ENCODE data around the gene OXT.
"Not testable (repeated sequence)": the region's sequence is repeated elsewhere in the genome, so short reads cannot be mapped to it uniquely, and the experiment has no call there.

The OXT gene

DNA sequence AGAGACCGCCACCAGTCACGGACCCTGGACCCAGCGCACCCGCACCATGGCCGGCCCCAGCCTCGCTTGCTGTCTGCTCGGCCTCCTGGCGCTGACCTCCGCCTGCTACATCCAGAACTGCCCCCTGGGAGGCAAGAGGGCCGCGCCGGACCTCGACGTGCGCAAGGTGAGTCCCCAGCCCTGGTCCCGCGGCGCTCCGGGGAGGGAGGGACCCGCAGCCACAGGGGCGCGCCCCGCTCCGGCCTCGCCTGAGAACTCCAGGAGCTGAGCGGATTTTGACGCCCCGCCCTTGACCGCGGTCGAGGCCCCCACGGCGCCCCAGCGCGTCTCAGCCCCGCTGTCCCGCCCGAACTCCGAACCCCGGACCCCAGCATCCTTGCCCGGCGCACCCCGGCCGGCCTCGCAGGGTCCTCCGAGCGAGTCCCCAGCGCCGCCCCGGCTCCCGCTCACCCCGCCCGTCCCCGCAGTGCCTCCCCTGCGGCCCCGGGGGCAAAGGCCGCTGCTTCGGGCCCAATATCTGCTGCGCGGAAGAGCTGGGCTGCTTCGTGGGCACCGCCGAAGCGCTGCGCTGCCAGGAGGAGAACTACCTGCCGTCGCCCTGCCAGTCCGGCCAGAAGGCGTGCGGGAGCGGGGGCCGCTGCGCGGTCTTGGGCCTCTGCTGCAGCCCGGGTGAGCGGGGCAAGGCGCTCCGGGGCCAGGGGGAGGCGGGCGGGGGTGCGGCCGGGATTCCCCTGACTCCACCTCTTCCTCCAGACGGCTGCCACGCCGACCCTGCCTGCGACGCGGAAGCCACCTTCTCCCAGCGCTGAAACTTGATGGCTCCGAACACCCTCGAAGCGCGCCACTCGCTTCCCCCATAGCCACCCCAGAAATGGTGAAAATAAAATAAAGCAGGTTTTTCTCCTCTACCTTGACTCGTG, at the start of gene OXT:
TSS of gene OXT (plus strand) at position 11 of the 920 bp plus-strand sequence. CDS start at position 47, 36 bp downstream.
- no peak for DNase-seq (ENCODE audit: low read depth)

- no peak for DNase-seq (ENCODE audit: low read depth)
These were observed 49.6 kb upstream of the OXT start for GRCh38 chr20:3021777-3022176.

DNA sequence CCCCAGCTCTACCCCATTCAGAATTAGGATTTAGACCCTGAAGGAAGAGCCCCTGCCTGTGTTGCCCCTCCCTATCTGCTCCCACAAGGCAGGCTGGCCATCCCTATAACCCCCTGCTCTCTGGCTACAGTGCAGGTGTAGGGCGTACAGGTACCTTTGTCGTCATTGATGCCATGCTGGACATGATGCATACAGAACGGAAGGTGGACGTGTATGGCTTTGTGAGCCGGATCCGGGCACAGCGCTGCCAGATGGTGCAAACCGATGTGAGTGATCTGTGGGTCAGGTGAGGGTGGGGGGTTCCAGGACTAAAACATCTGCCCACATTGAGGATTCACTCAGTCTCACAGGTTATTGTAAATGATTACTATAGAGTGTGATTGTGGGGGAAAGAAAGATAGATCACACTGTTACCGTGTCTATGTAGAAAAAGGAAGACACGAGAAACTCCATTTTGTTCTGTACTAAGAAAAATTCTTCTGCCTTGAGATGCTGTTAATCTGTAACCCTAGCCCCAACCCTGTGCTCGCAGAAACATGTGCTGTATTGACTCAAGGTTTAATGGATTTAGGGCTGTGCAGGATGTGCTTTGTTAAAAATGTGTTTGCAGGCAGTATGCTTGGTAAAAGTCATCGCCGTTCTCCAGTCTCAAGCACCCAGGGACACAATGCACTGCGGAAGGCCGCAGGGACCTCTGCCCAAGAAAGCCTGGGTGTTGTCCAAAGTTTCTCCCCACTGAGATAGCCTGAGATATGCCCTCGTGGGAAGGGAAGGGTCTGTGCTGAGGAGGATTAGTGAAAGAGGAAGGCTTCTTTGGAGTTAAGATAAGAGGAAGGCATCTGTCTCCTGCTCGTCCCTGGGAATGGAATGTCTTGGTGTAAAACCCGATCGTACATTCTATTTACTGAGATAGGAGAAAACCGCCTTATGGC, 48.6 kb upstream of the OXT start:
- not testable (repeated sequence) for DNase-seq (ENCODE audit: low read depth)

GRCh38 chr20:3027987-3028386, 43.4 kb upstream of the OXT start:
- no peak for DNase-seq (ENCODE audit: low read depth)

GRCh38 chr20:3031524-3032147, 39.8 kb upstream of the OXT start:
- no peak for DNase-seq (ENCODE audit: low read depth)

DNA sequence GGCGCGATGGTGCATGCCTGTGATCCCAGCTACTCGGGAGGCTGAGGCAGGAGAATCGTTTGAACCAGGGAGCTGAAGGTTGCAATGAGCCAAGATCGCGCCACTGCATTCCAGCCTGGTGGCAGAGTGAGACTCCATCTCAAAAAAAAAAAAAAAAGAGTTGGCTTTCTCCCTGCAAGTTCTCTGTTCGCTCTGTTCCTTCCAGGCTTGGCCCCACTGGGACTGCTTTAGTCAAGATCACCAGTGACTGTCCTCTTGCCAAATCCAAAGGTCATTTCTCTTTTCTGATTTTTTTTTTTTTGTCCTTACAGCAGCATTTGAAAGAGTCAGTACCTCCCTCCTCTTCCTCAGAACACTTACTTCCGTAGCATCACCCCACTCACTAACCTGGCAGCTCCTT, 38.8 kb upstream of the OXT start:
- DNase-seq (ENCODE audit: low read depth): peak; percentile 47

GRCh38 chr20:3037654-3038053, 33.8 kb upstream of the OXT start:
- DNase-seq (ENCODE audit: low read depth): no peak

- DNase-seq (ENCODE audit: low read depth): no peak
These were observed 33.0 kb upstream of the OXT start for GRCh38 chr20:3038454-3038853.

- DNase-seq (ENCODE audit: low read depth): no peak
These were observed 32.0 kb upstream of the OXT start for GRCh38 chr20:3039426-3039825.

GRCh38 chr20:3040086-3040485, 31.3 kb upstream of the OXT start:
- no peak for DNase-seq (ENCODE audit: low read depth)

DNA sequence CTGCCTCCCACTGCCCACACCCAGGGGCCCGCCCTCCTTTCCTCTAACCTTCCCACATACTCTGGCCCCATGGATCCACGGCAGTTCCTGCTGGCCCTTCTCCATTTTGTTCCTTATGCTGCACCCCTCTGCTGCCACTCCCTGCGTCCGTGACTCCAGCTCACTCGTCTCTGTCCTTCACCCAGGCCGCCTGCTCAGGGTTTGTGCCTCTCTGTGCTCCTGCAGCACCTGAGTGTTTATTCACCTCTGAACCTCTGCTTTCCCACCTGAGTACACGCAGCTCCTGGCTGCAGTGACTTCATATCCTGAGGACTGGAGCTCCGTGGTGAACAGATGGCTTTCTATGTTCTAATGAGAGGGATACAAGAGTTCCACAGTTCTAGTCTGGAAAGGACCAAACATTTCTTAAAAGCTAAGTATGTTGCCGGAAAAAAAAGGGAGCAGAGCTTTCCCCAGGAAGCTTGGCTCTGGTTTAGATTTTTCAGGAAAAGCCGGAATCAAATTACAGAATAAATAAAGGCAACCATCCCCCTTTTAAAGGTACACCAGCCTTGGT, 29.5 kb upstream of the OXT start:
- no peak for DNase-seq (ENCODE audit: low read depth)

- no peak for DNase-seq (ENCODE audit: low read depth)
These were observed 28.8 kb upstream of the OXT start for GRCh38 chr20:3042625-3043024.

- no peak for DNase-seq (ENCODE audit: low read depth)
These were observed 28.1 kb upstream of the OXT start, which contains the start of gene GNRH2 for GRCh38 chr20:3043322-3043721. Gene GNRH2 (plus strand): TSS chr20:3043622. CDS start chr20:3044415, 793 bp downstream.

DNA sequence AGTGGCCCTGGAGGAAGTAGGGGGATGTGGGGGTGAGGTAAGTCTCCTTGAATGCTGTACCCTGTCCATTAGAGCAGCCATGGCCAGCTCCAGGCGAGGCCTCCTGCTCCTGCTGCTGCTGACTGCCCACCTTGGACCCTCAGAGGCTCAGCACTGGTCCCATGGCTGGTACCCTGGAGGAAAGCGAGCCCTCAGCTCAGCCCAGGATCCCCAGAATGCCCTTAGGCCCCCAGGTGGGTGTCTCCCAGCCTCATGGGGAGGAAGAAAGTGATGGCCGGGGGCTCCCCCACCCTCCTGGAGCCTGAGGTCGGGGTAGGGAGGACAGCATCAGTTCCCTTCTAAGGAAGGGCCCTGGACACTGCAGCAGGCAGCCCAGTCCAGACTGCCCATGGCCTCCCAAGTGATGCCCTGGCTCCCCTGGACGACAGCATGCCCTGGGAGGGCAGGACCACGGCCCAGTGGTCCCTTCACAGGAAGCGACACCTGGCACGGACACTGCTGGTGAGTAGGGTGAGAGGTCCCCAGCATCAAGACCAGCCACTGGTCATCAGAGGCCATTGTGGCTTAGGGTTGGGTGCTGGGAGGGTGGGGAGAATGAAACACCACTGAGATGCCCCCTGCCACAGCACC, 27.0 kb upstream of the OXT start:
- DNase-seq (ENCODE audit: low read depth): no peak

GRCh38 chr20:3045042-3045815, 26.2 kb upstream of the OXT start:
- DNase-seq (ENCODE audit: low read depth): peak; percentile 64

- DNase-seq (ENCODE audit: low read depth): peak; percentile 88
These were observed 25.4 kb upstream of the OXT start, which contains the start of gene MRPS26 for GRCh38 chr20:3045816-3046676. Gene MRPS26 (plus strand): TSS chr20:3046052. CDS start chr20:3046069, 17 bp downstream.

GRCh38 chr20:3046677-3047462, 24.6 kb upstream of the OXT start:
- no peak for DNase-seq (ENCODE audit: low read depth)
